Stimulated activated CD8-positive, alpha-beta memory T cell treated with anti-CD3 and anti-CD28 coated beads, Interleukin-7, amount 100 ng/mL, for 48 hours (primary cell): ENCODE results near the gene MCC.

ENCODE experiments used
- DNase-seq, 2 donors: peaks; one replicate each; pipeline ENCODE4 v3.0.0-alpha.2; 2020; ENCODE audit warnings: low read depth in 1 of 2; ENCODE audit errors: extremely low read depth in 1 of 2

Gene MCC

DNA sequence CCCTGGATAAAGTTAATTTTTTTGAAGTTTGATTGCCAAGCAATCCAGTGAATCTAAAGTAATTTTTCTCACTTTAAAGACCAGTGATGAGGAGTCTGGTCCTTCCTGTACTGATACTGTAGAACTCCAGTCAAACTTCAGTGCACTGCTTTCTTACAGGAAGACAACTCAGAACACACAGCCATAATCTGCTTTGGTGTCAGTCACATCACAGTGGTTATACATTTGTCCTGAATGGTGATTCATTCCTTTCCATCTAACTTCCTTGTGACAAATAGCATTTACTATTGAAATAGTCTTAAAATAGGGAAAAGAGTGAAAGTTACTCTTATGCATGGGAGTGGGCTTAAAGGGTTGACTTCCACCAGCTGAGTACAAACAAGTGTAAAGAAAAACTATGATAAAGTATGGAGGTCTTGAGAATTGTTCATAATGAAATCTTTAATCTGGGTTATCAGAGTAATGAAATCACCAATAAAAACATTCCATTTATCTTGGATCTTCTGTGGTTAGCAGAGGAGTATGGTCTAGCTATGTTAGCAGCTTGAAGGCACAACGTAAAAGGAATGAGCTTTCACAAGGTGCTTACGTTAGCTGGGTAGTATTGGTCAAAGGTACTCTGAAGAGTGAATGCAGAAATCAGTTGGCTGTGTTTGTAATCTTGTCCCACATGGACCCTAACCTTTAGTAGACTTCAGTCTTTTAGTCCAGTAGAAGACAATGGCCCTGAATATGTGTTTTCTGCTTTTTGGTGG, 470.2 kb downstream of the MCC start:
- no peak for DNase-seq

DNA sequence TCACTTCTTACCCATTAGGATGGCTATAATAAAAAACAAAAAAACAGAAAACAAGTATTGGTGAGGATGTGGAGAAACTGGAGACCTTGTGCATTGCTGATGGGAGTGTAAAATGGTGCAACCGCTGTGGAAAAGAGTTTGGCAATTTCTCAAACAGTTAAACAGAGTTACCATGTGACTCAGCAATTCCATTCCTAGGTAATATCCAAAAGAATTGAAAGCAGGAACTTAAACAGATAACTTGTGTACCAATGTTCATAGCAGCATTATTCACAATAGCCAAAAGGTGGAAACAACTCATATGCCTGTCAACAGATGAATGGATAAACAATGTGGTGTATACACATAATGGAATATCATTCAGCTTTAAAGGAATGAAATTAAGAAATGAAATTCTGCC, 482.8 kb downstream of the MCC start:
- no peak for DNase-seq

DNA sequence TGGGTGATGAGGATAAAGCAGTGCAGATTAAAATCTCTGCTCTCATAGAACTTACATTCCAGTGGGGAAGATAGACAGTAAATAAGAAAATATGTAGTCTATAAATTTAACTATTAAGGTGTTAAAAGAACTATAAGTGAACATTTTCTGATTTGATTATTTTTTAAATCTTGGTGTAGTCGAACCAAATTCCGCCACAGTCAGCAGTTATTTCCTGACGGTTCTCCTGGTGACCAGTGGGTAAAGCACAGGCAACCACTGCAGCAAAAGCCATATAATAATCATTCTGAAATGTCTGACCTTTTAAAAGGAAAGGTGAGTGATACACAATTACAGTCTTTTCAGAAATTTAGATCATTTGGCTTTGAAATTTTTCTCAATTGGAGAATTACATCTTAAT, 484.5 kb downstream of the MCC start:
- DNase-seq, result no peak

DNA sequence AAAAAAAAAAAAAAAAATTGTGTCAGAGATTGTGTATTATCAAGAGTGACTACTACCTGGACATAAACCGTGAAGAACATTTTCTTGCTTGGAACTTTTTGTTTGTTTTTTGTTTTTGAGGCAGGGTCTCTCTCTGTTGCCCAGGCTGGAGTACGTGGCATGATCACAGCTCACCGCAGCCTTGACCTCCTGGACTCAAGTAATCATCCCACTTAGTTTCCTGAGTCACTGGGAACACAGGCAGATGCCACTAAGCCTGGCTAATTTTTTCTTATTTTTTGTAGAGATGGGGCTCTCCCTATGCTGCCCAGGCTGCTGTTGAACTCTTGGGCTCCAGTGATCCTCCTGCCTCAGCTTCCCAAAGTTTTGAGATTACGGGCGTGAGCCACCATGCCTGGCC, 485.8 kb downstream of the MCC start:
- DNase-seq, result no peak

DNA sequence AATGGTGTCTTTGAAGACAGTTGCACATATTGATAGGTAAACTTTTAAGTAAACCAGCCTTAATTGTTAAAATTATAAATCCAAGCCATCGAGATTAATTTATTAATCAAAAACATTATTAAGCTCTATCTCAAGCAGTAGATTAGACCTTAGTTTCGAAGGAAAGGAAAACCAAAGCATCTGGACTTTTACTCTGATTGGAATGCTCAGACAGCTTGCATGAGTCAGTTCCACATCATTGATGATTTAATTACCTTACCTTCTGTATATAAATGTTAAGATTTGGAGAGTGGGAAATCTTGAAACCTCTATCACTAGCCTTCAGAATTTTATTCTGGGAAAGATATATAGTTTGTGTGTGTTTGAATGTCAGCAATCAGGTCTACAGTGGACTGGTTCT, 487.8 kb downstream of the MCC start:
- no peak for DNase-seq

DNA sequence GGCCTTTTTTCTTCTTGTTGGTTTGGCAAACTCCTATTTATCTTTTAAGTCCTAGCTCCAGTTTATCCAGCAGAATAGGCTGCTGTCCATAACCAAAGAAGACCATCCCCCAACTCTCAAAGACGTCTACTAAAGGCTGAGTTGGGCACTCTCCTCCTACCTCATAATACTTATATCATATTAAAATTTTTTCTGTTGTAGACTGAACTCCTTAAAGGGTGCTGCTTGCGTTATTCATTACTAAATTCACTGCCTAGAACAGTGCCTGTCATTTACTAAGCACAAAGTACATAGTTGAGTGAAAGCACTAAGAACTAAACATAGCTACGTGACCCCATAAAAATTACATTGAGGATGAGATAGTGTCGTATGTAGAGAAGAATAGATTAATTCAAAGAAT, 490.0 kb downstream of the MCC start:
- DNase-seq, result no peak

DNA sequence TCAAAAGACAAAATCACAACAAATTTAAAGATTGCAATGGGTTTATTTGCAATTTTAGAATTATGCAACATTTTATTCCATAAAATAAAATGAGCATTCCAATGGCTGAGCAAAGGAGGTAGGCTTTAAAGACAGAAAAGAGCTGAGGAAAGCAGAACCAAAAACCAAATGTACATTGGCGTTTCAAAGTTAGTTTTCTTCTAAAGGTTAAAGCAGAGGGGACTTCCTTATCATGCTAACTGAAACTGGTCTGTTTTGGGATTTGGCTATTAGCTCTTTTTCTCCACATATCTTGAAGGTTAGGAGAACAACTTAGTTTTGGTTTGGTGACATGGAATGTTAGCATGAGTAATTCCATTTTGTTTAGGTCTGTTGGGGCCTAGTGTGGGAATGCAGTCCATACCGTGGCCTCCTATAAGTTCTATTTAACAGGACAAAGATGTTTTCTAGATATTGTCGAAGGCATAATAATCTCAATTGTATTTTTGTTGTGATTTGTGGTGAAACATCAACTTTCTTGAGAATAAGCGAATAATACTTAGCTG, 491.4 kb downstream of the MCC start:
- no peak for DNase-seq

DNA sequence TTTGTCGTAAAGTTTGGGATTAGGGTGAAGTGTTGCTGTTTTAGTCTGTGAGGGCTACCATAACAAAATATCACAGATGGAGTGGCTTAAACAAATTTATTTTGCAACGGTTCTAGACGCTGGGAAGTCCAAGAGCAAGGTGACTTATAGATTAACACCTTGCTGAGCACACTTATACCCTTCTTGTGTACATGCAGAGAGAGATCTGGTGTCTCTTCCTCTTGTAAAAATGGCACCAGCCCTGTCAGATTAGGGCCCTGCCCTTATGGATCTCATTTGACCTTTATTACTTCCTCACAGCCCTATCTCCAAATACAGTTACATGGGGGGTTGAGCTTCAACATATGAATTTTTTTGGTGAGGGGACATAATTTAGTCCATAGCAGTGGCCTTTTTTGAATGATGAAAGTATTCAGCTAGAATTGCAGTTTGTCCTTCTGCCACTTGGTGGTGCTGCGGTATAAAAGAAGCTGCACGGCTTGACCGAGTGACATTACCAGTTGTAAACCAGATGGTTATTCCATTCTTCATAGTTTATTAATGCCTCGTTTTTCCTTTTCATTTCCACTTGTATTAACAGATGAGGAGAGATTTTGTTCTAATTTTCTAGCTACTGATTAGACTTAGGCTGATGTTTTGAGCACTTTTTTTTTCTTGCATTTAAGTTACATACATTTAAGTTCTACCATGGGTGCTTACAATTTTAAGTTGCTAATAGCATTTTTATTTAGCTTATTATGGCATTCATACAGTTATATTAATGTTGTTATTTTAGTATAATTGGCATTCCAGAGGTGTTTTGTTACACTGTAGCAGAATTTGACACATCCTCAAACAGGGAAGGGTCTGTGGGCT, 492.3 kb downstream of the MCC start:
- DNase-seq, result peak; percentile 22 to 47

DNA sequence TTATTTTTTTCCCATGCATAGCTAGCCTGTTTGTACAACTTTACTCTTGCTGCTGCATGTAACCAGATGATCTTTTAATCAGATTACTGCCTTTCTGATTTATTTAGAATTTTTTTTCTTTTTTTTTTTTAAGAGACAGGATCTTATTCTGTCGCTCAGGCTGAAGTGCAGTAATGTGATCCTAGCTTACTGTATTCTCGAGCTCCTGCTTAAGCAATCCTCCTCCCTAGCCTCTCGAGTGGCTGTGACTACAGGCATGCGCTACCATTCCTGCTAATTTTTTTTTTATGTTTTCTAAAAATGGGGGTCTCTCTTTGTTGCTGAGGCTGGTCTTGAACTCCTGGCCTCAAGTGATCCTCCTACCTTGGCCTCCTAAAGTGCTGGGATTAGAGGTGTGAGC, 502.0 kb downstream of the MCC start:
- no peak for DNase-seq

DNA sequence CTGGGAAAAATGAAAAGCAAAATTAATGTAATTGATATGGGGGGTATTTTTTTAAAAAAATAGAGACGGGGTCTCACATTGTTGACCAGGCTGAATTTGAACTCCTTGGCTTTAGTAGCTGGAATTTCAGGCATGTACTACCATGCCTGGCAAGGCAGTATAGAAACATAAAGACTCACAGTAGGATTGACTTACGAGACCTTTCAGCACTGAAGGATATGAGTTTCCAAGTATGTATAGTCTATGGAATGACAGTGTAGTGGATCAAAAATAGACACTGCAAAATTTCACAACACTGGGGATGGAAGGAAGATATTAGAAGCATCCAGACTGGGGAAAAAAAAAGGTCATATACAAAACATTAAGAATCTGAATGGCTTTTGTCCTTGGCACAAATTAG, 504.9 kb downstream of the MCC start:
- DNase-seq, result no peak

DNA sequence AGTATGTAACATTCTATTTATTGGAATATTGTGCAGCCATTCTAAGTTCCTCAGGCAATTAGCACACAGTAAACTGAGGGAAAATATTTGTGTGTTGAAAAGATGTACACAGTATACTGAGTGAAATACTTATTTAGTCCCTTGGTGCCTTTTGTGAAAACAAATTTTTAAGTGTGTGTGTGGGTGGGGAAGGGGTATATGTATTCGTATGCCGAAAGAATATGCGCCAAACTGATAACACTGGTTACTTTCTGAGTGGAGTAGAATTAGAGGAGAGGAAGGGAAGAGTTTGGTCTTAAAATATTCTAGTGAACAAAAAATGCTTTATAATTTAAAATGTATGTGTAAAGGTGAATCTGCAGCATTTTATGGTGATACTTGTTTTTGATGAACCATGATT, 508.5 kb downstream of the MCC start:
- DNase-seq, result no peak

DNA sequence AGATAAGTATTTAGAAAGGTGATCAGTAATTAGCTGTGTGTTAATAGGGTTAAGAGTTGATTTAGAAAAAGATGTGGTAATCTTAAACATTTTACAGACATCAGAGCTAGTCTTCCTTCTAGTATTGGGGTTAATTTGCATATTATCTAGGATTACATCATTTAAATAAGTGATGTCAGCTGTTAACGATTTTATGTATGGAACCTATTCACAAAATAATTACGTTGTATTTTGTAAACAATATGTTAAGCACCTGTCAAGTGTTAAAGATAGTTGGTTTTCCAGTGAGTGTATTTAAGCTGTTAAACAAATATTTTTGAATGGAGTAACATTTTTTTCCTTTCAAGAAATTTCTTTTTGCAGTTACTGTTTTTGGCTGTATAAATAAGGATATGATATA, 509.4 kb downstream of the MCC start:
- no peak for DNase-seq

DNA sequence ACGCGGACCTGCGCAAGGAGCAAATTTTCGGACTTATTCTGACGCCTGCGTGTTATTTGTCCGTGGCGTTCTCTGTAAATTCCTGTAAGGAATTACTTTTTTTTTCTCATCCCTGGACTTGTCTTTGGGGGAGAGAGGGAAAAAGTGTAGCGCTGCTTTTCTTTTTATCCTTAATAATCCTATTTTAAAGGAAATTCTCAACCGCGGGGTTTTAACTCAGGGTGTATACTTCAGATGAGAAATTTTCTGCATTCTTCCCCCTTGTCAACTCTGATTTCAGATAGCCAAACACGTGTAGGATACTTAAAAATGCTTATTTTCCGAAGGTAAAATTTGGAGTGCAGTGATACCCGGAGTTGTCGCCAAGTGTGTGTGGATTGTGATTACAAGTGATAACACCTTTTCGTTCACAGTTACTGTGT, 510.8 kb downstream of the MCC start:
- DNase-seq, result no peak

DNA sequence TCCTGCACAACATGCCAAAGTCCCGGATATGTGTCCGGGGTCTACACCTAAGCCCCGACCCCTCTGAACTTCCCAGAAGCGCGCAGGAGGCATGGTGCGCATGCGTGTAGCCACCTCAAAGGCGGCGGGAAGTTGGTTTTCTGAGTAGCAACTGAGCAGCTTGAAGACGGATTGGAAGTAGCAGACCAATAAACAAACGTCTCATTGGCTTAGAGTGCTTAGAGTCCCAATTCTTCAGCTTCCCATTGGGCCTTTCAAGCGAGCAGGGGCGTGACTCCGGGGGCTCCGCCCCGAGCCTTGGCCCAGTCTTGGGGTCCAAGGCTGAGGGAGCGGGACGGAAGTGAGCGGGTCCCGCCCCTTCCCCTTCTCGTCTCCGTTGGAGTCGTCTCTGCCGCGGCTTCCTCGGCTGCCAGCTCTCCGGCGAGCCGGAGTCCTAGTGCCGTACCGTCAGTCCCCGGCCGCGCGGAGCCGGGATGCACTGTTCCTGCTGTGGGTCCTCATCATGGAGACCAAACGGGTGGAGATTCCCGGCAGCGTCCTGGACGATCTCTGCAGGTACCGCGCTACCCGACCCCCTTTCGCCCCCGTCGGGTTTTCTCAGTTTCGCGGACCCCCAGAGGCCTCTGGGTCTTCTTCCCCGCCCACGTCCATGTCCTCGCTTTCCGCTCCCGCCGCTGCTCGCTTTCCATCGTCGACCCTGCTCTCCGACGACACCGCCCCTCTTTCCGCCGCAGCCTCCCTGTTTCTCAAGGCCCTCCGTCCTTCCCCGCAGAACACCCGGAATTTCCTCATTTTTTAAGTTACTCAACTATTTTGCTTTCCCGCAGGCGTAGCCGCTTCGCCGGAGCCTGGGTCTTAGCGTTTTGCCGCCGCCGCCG, 511.6 kb downstream of the MCC start, which contains the start of gene DCP2:
DCP2 (plus strand) TSS at position 367 of the 878 bp plus-strand sequence; CDS start at position 503, 136 bp downstream.
- DNase-seq, result peak; percentile 92 to 96

DNA sequence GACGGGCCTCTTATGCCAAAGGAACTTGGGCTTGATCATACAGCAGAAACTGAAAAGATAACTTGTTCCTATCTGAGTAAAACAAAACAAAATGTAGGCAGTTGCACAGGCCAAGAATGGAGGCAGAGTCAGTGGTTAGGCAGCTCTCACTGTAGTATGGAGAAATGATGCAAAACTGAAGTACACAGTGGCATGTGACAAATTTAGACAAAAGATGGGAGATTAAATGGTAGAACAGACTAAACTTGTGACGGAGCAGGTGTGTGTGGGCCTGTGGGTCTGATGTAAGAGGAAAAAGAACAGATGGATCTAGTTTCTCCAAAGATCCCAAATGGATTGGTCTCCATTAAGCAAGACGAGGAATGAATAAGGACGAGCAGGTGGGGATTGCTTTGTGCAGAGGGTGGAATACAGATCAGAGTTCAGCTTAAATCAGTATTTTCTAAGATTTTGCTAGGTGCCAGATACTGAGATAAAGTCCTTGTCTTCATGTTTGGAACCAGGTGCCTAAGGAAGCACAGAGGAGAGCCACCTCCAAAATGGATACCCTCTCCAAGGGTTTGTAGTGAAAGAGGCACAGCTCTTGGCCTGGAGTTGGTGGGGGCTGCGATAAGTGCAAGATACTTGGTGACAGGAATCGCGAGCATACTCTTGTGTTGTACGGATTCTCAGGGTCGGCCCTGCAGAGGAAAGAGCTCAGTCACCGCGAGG, 512.4 kb downstream of the MCC start:
- DNase-seq, result no peak

DNA sequence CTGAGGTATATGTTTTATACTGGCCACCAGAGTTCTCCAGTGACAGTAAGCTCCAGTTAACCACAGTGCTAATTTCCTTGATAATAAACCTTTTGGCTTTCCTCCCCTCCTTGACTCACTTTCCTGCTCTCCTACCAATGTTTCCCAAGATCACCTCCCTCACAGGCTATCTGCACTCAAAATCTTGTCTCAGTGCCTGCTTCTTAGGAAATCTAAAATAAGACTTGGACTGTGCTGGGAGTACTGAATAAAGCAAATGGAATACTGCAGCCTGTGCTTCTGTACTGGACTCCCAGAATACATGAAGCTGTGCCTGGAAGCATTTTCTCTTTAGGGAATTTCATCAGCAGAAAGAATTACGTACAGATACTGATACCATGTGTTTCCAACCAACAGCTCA, 513.4 kb downstream of the MCC start:
- no peak for DNase-seq

DNA sequence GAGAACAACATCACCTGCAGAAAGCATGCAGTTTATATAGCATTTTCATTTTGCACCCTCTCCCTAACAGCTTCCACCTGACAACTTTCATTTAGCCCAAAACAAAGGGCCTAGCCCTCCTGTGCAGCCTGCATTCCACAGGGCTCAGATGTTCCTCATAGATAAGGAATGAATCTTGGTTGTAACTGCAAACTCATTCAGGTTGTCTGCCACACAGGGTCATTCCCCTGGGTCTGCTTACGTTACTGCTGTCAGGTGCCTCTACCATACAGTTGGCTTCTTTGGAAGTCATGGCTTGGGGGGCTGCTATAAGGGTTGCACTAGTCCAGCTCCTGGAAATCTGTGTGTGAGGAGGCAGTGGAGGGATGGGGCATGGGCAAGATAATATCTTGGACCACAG, 514.3 kb downstream of the MCC start:
- DNase-seq, result no peak

DNA sequence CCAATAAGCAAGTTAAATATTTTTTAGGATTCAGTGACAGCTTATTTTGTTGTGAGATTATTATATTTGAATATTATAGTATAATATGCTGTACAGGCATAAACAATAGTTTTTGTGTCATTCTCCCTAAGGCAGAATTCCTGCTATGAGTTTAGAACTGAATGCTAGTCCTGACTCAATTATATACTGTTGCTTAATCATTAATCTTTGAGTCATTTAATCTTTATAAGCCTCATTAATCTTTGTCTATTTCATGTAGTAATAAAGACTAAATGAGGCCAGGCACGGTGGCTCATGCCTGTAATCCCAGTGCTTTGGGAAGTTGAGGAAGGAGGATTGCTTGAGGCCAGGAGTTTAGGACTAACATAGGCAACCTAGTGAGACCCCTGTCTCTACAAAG, 515.2 kb downstream of the MCC start:
- no peak for DNase-seq
